PFSK-1 (cell line): ENCODE results near the gene PIGK.

Experiments used
- FOXP2 ChIP-seq: optimal IDR thresholded peaks from 2 replicates; pipeline ENCODE3; 2011; ENCODE audit warnings: borderline replicate concordance, control low read depth, inconsistent platforms; ENCODE audit not compliant: insufficient read depth; ENCODE audit errors: extremely low read length, extremely low read depth
- POLR2AphosphoS5 ChIP-seq: IDR thresholded peaks from 2 replicates; pipeline ENCODE4 v1.6.1; 2012; ENCODE audit warnings: low read depth, mild to moderate bottlenecking, control low read depth, low read length, moderate library complexity
- REST ChIP-seq, 2 experiments: IDR thresholded peaks; 2 replicates each; pipeline versions ENCODE4 v1.6.1 to v1.8.0; 2011 to 2012; ENCODE audit warnings: low read depth in 2 of 2, low read length in 2 of 2, control low read depth in 1 of 2, inconsistent platforms in 1 of 2, mild to moderate bottlenecking in 1 of 2, moderate library complexity in 1 of 2; ENCODE audit not compliant: insufficient read depth in 1 of 2
- SIN3A ChIP-seq: IDR thresholded peaks from 2 replicates; pipeline ENCODE4 v1.6.1; 2012; ENCODE audit warnings: mild to moderate bottlenecking, low read length, moderate library complexity, borderline replicate concordance; ENCODE audit not compliant: insufficient read depth
- TAF1 ChIP-seq: IDR thresholded peaks from 2 replicates; pipeline ENCODE4 v1.6.1; 2012; ENCODE audit warnings: low read length, control low read depth, borderline replicate concordance; ENCODE audit not compliant: insufficient read depth

The PIGK gene

GRCh38 chr1:77060000-77060399 is 159.2 kb downstream of the PIGK start:
- TF ChIP-seq SIN3A, result no peak
- no peak for TF ChIP-seq TAF1
- no peak for TF ChIP-seq REST (IDR thresholded peaks at IDR 0.05; ENCODE audit: insufficient read depth in 1 of 2, low read depth in 2 of 2, low read length in 2 of 2)
- TF ChIP-seq POLR2AphosphoS5, result no peak
- no peak for TF ChIP-seq FOXP2

- no peak for TF ChIP-seq POLR2AphosphoS5
- TF ChIP-seq REST (IDR thresholded peaks at IDR 0.05; ENCODE audit: insufficient read depth in 1 of 2, low read depth in 2 of 2, low read length in 2 of 2), result no peak
- TF ChIP-seq TAF1, result no peak
- TF ChIP-seq SIN3A, result no peak
- TF ChIP-seq FOXP2, result no peak
These were observed 161.1 kb downstream of the PIGK start for GRCh38 chr1:77057994-77058585.

GRCh38 chr1:77056525-77056924 is 162.7 kb downstream of the PIGK start:
- TF ChIP-seq SIN3A, result no peak
- no peak for TF ChIP-seq FOXP2
- TF ChIP-seq REST (IDR thresholded peaks at IDR 0.05; ENCODE audit: insufficient read depth in 1 of 2, low read depth in 2 of 2, low read length in 2 of 2), result no peak

GRCh38 chr1:77051425-77051824 is 167.8 kb downstream of the PIGK start:
- TF ChIP-seq FOXP2 (no peak), TAF1 (no peak), POLR2AphosphoS5 (no peak), SIN3A (no peak), REST (IDR thresholded peaks at IDR 0.05; ENCODE audit: insufficient read depth in 1 of 2, low read depth in 2 of 2, low read length in 2 of 2) (no peak)

GRCh38 chr1:77048615-77049005 is 170.6 kb downstream of the PIGK start:
- TF ChIP-seq POLR2AphosphoS5, result no peak
- no peak for TF ChIP-seq REST (IDR thresholded peaks at IDR 0.05; ENCODE audit: insufficient read depth in 1 of 2, low read depth in 2 of 2, low read length in 2 of 2)
- TF ChIP-seq TAF1, result no peak
- no peak for TF ChIP-seq SIN3A
- no peak for TF ChIP-seq FOXP2
